Upper lobe of left lung (tissue), 6 donors: ENCODE measurements around the gene KCNK15. TPM values are rescaled to one million over a fixed set of nuclear protein-coding genes. Genes with fewer than 3 reads are reported as not detected.

Experiments used
- ATAC-seq, 2 donors: fragments of 200-7000 bp; cut with Tn5 transposase; one replicate each; pipeline ENCODE4 v1.9.1; 2022; ENCODE audit warnings: mild to moderate bottlenecking in 2 of 2, moderate library complexity in 2 of 2; ENCODE audit not compliant: low FRiP score in 2 of 2
- DNase-seq, 2 donors: peaks; one replicate each; pipeline ENCODE4 v3.0.0-alpha.2; 2019 to 2020
- H3K27ac ChIP-seq, 4 donors: fragments of 200-600 bp; sonication (generic); one replicate each; pipeline ENCODE4 v1.5.1; 2016 to 2019
- H3K27me3 ChIP-seq, 4 donors: fragments of 200-600 bp; sonication (generic); one replicate each; pipeline ENCODE4 v1.5.1; 2017 to 2019
- H3K36me3 ChIP-seq, 4 donors: fragments of 200-600 bp; sonication (generic); one replicate each; pipeline ENCODE4 v1.5.1; 2016 to 2019
- H3K4me1 ChIP-seq, 4 donors: fragments of 200-600 bp; sonication (generic); one replicate each; pipeline ENCODE4 v1.5.1; 2018 to 2019
- H3K4me3 ChIP-seq, 4 donors: fragments of 200-600 bp; sonication (generic); one replicate each; pipeline ENCODE4 v1.5.1; 2017 to 2019; ENCODE audit warnings: mild to moderate bottlenecking in 2 of 4, moderate library complexity in 1 of 4
- H3K9me3 ChIP-seq, 4 donors: fragments of 200-600 bp; sonication (generic); one replicate each; pipeline ENCODE4 v1.5.1; 2018 to 2019
- CTCF ChIP-seq, 6 experiments: fragments of 450-650 bp in 4 of 6; fragments of 200-600 bp in 2 of 6; sonication (generic) in 2 of 6; IDR thresholded peaks; one replicate each; pipeline ENCODE4 v1.5.1; 2016 to 2019; ENCODE audit warnings: antibody characterized with exemption in 6 of 6
- EP300 ChIP-seq, 4 donors: sonication (generic); formaldehyde crosslinking; IDR thresholded peaks; one replicate each; pipeline ENCODE4 v1.5.1; 2017; ENCODE audit warnings: antibody characterized with exemption in 4 of 4, control low read depth in 2 of 4
- POLR2A ChIP-seq, 4 donors: fragments of 450-650 bp; IDR thresholded peaks; one replicate each; pipeline ENCODE4 v1.5.1; 2016 to 2017; ENCODE audit warnings: antibody characterized with exemption in 4 of 4, mild to moderate bottlenecking in 2 of 4
- POLR2AphosphoS5 ChIP-seq, 2 donors: sonication (generic); formaldehyde crosslinking; IDR thresholded peaks; one replicate each; pipeline ENCODE4 v1.5.1; 2017; ENCODE audit warnings: antibody characterized with exemption in 2 of 2
- WGBS, 2 donors: methylation state at CpG; one replicate each; pipeline ENCODE4 v1.1.5; 2017 to 2018; 5-methylcytosine and 5-hydroxymethylcytosine counted together
- total RNA-seq, 6 donors: library from RNA; depleted of rRNA in 4 of 6; stranded (reverse); fragments of >200 nt in 4 of 6; gene quantifications; one replicate each; pipeline versions ENCODE4 v1.1.0 to v1.2.1, GENCODE V29; 2016 to 2021
- donor health status: DM: no; HTN: no; CAD: no; lungs with moderate emphysema.
- donor health status: DM: no; HTN: yes; CAD: no; lungs with severe emphysema.

Gene KCNK15
- total RNA-seq, 6 donors from 2014 or later, result 1.0 to 2.7 (median 1.7) TPM

GRCh38 chr20:44701118-44701857 is 44.4 kb upstream of the KCNK15 start:
- no peaks in the 10 kb centered on the region for H3K9me3 ChIP-seq
- H3K27me3 ChIP-seq, result no peaks in the 10 kb centered on the region
- TF ChIP-seq CTCF (IDR thresholded peaks at IDR 0.05) (no peak), POLR2A (IDR thresholded peaks at IDR 0.05) (no peak), EP300 (IDR thresholded peaks at IDR 0.05) (no peak), POLR2AphosphoS5 (IDR thresholded peaks at IDR 0.05) (no peak)
- peak overlapping the region in 3 of 4 donors; percentile 42 to 52 (median 44) for H3K27ac ChIP-seq
- WGBS, 2 donors, result 79 to 81% methylated on average over 14 to 15 of the region's 15 CpGs
- peaks cover 10 to 33% (median 24%) of the 10 kb centered on the region in 4 donors for H3K4me1 ChIP-seq
- no peaks in the 10 kb centered on the region for H3K36me3 ChIP-seq
- DNase-seq, result peak in 1 of 2 donors; percentile 75
- no peak overlapping the region for H3K4me3 ChIP-seq
- ATAC-seq, result no peak

- peak overlapping the region in 3 of 4 donors; percentile 42 to 80 (median 44) for H3K27ac ChIP-seq
- 77 to 81% methylated on average over 7 of the region's 7 CpGs for WGBS, 2 donors
- no peak for DNase-seq
Measured at GRCh38 chr20:44701858-44702256, 43.8 kb upstream of the KCNK15 start.

GRCh38 chr20:44702776-44703175 is 42.9 kb upstream of the KCNK15 start:
- 20 to 49% methylated on average over 4 to 6 of the region's 9 CpGs for WGBS, 2 donors
- Histone ChIP-seq H3K4me3 (no peak overlapping the region), H3K9me3 (no peaks in the 10 kb centered on the region), H3K27me3 (no peaks in the 10 kb centered on the region), H3K36me3 (no peaks in the 10 kb centered on the region), H3K27ac (peak overlapping the region; percentile 68 to 80 (median 75)), H3K4me1 (peaks cover 10 to 29% (median 24%) of the 10 kb centered on the region in 4 donors)
- ATAC-seq, result peak; percentile 72 to 89
- peak; percentile 66 to 76 for DNase-seq
- TF ChIP-seq CTCF (IDR thresholded peaks at IDR 0.05), result no peak
- peak in 2 of 4 donors; percentile 61 to 75 for TF ChIP-seq EP300 (IDR thresholded peaks at IDR 0.05)
- peak; percentile 54 to 77 for TF ChIP-seq POLR2AphosphoS5 (IDR thresholded peaks at IDR 0.05)
- no peak for TF ChIP-seq POLR2A (IDR thresholded peaks at IDR 0.05)

More at GRCh38 chr20:44701858-44702256, 43.8 kb upstream of the KCNK15 start:
- Histone ChIP-seq H3K4me3 (no peak overlapping the region), H3K27me3 (no peaks in the 10 kb centered on the region), H3K36me3 (no peaks in the 10 kb centered on the region), H3K9me3 (no peaks in the 10 kb centered on the region), H3K4me1 (peaks cover 10 to 29% (median 24%) of the 10 kb centered on the region in 4 donors)
- no peak for TF ChIP-seq POLR2A (IDR thresholded peaks at IDR 0.05)
- no peak for TF ChIP-seq EP300 (IDR thresholded peaks at IDR 0.05)
- TF ChIP-seq POLR2AphosphoS5 (IDR thresholded peaks at IDR 0.05), result no peak
- no peak for ATAC-seq

- Histone ChIP-seq H3K27ac (peak overlapping the region; percentile 68 to 80 (median 75)), H3K27me3 (no peaks in the 10 kb centered on the region), H3K9me3 (no peaks in the 10 kb centered on the region), H3K36me3 (no peaks in the 10 kb centered on the region), H3K4me3 (no peak overlapping the region), H3K4me1 (peaks cover 10 to 29% (median 24%) of the 10 kb centered on the region in 4 donors)
- TF ChIP-seq POLR2A (IDR thresholded peaks at IDR 0.05), result no peak
- TF ChIP-seq EP300 (IDR thresholded peaks at IDR 0.05), result no peak
- TF ChIP-seq POLR2AphosphoS5 (IDR thresholded peaks at IDR 0.05), result no peak
- TF ChIP-seq CTCF (IDR thresholded peaks at IDR 0.05), result no peak
- 62 to 75% methylated on average over 11 to 12 of the region's 12 CpGs for WGBS, 2 donors
- ATAC-seq (peak; percentile 7 to 56), DNase-seq (no peak)
Measured at GRCh38 chr20:44703183-44703925, 42.3 kb upstream of the KCNK15 start.

- H3K36me3 ChIP-seq, result no peaks in the 10 kb centered on the region
- no peaks in the 10 kb centered on the region for H3K9me3 ChIP-seq
- H3K4me1 ChIP-seq, result peaks cover 10 to 29% (median 24%) of the 10 kb centered on the region in 4 donors
- H3K27ac ChIP-seq, result peak overlapping the region; percentile 68 to 80 (median 75)
- 82 to 83% methylated on average over 8 to 9 of the region's 9 CpGs for WGBS, 2 donors
- no peak for TF ChIP-seq POLR2AphosphoS5 (IDR thresholded peaks at IDR 0.05)
- TF ChIP-seq EP300 (IDR thresholded peaks at IDR 0.05), result no peak
- TF ChIP-seq POLR2A (IDR thresholded peaks at IDR 0.05), result no peak
- TF ChIP-seq CTCF (IDR thresholded peaks at IDR 0.05), result no peak
- ATAC-seq, result no peak
- DNase-seq, result no peak
- H3K4me3 ChIP-seq, result no peak overlapping the region
- no peaks in the 10 kb centered on the region for H3K27me3 ChIP-seq
Measured at GRCh38 chr20:44703956-44704488, 41.6 kb upstream of the KCNK15 start.
